ENCODE results near the gene JAZF1. TPM values are rescaled to one million over a fixed set of nuclear protein-coding genes. Genes with fewer than 3 reads are reported as not detected.

JAZF1 gene
- total and polyA plus RNA-seq, 9 of the 15 experiments (the other 6 are each of a cell fraction or from before 2014, with no cell fraction given) = 0.04 to 0.64 (median 0.11) TPM; not detected in 3

GRCh38 chr7:28045592-28045991 lies 135.0 kb downstream of the JAZF1 start:
- no peaks in the 10 kb centered on the region for H4K20me1 ChIP-seq (replicated peaks; ENCODE audit: control insufficient read depth, insufficient read depth, low read length)
- no peaks in the 10 kb centered on the region for H3K9me1 ChIP-seq (ENCODE audit: control insufficient read depth, insufficient read depth, low read length)
- no peak overlapping the region for H3K27ac ChIP-seq (ENCODE audit: extremely low read depth, low read depth, low read length)
- ATAC-seq = no peak
- no peaks in the 10 kb centered on the region for H3K79me2 ChIP-seq (ENCODE audit: control insufficient read depth, insufficient read depth, low read length)
- no peak overlapping the region for H2AFZ ChIP-seq (ENCODE audit: low read depth, low read length)
- 0% methylated on average over 4 of the region's 4 CpGs for WGBS (ENCODE audit: insufficient coverage, low coverage, missing lambda C conversion rate)
- no peaks in the 10 kb centered on the region for H3K4me1 ChIP-seq (replicated peaks in 1 of 2; ENCODE audit: control insufficient read depth in 2 of 2, insufficient read depth in 2 of 2, low read length in 2 of 2)
- CTCF ChIA-PET (ENCODE audit: low intra/inter-chr PET ratio) = no interaction called here
- intact Hi-C loops (cut with micrococcal nuclease) (no loop called here), in situ Hi-C loops (cut with MboI) (no loop called here)
- no peak overlapping the region for H3K4me2 ChIP-seq (ENCODE audit: insufficient read depth, low read length)
- no peak for FAIRE-seq
- BruUV-seq (replicated peaks) = no TSS peak
- POLR2A ChIA-PET = interaction anchor here (1.2 kb wide), 1 partner anchor 16 kb away, joined by 3 read pairs; no protein-coding TSS in a partner anchor
- no peaks in the 10 kb centered on the region for H3K9me3 ChIP-seq (replicated peaks; ENCODE audit: control insufficient read depth, insufficient read depth, low read depth, low read length)
- no peak overlapping the region for H3K9ac ChIP-seq (ENCODE audit: insufficient read depth in 1 of 2, low read depth in 2 of 2, low read length in 2 of 2)
- no peaks in the 10 kb centered on the region for H3K36me3 ChIP-seq (ENCODE audit: control insufficient read depth, insufficient read depth, low read length)
- no peak for DNase-seq (ENCODE audit: extremely low read depth in 1 of 4, low spot score in 3 of 4)
- H3K4me3 ChIP-seq = no peak overlapping the region
- TF ChIP-seq ZEB2 (IDR thresholded peaks at IDR 0.05) (no peak), HNRNPL (IDR thresholded peaks at IDR 0.05; ENCODE audit: low read depth, low read length) (no peak), FOXP4 (CRISPR knock-in tag; IDR thresholded peaks at IDR 0.05; ENCODE audit: borderline replicate concordance) (no peak), BRCA1 (IDR thresholded peaks at IDR 0.05) (no peak), BRCA1 (CRISPR knock-in tag; IDR thresholded peaks at IDR 0.05) (no peak), E2F4 (CRISPR knock-in tag; IDR thresholded peaks at IDR 0.05; ENCODE audit: low read depth) (no peak)
- peaks cover 2 to 4% of the 10 kb centered on the region in 2 experiments; a peak in 2 of 5 replicates for H3K27me3 ChIP-seq (ENCODE audit: control insufficient read depth in 2 of 2, insufficient read depth in 2 of 2, low read length in 2 of 2)

All from K562 (cell line).